Neural cell (in vitro differentiated cells): Measurements from ENCODE around the gene JAZF1. TPM values are rescaled to one million over a fixed set of nuclear protein-coding genes. Genes with fewer than 3 reads are reported as not detected.

Source experiments
- H2AFZ ChIP-seq: fragments of 200-600, 300-800 bp; sonication (generic), shearing (Covaris generic); 2 replicates; pipeline ENCODE4 v1.6.0; 2014; ENCODE audit warnings: low read depth, mild to moderate bottlenecking, antibody characterized with exemption, low read length, moderate library complexity
- H3F3A ChIP-seq: fragments of 200-600 bp; shearing (Covaris generic); 2 replicates; pipeline ENCODE4 v1.6.1; 2016; ENCODE audit warnings: mild to moderate bottlenecking, moderate library complexity, mixed read lengths, antibody characterized with exemption, low read length; ENCODE audit not compliant: insufficient read depth, poor library complexity, severe bottlenecking
- H3K27ac ChIP-seq: fragments of 200-600, 300-800 bp; sonication (generic), shearing (Covaris generic); 2 replicates; pipeline ENCODE4 v1.5.1; 2014; ENCODE audit warnings: mild to moderate bottlenecking, low read length, moderate library complexity
- H3K27me3 ChIP-seq: fragments of 300-800, 200-600 bp; sonication (generic), shearing (Covaris generic); 2 replicates; pipeline ENCODE4 v1.6.0; 2014; ENCODE audit warnings: mild to moderate bottlenecking, low read depth, low read length, moderate library complexity; ENCODE audit not compliant: insufficient read depth
- H3K36me3 ChIP-seq: fragments of 300-800, 200-600 bp; sonication (generic), shearing (Covaris generic); 2 replicates; pipeline ENCODE4 v1.5.1; 2014; ENCODE audit warnings: mild to moderate bottlenecking, antibody characterized with exemption, low read length, moderate library complexity; ENCODE audit not compliant: insufficient read depth
- H3K4me2 ChIP-seq: fragments of 300-800, 200-600 bp; sonication (generic), shearing (Covaris generic); 2 replicates; pipeline ENCODE4 v1.6.0; 2014; ENCODE audit warnings: mild to moderate bottlenecking, low read length
- H3K4me3 ChIP-seq: fragments of 300-800, 200-600 bp; sonication (generic), shearing (Covaris generic); 2 replicates; pipeline ENCODE4 v1.5.1; 2014; ENCODE audit warnings: mild to moderate bottlenecking, low read length, moderate library complexity
- H3K79me2 ChIP-seq: fragments of 200-600 bp; shearing (Covaris generic); replicated peaks from 2 replicates; pipeline ENCODE4 v1.6.0; 2014; ENCODE audit warnings: mild to moderate bottlenecking, low read length, moderate library complexity; ENCODE audit not compliant: insufficient read depth
- H3K9ac ChIP-seq: fragments of 300-800, 200-600 bp; sonication (generic), shearing (Covaris generic); 2 replicates; pipeline ENCODE4 v1.6.1; 2016; ENCODE audit warnings: mild to moderate bottlenecking, low read length, mixed read lengths
- H3K9me2 ChIP-seq: fragments of 200-600 bp; shearing (Covaris generic); 2 replicates; pipeline ENCODE4 v1.6.1; 2016; ENCODE audit warnings: mild to moderate bottlenecking, low read length, mixed read lengths; ENCODE audit not compliant: insufficient read depth
- H3K9me3 ChIP-seq: fragments of 200-600, 300-800 bp; sonication (generic), shearing (Covaris generic); 2 replicates; pipeline ENCODE4 v1.6.1; 2016; ENCODE audit warnings: mild to moderate bottlenecking, mixed run types, low read length, moderate library complexity, mixed read lengths
- H4K20me1 ChIP-seq: fragments of 200-600 bp; shearing (Covaris generic); 2 replicates; pipeline ENCODE4 v1.6.1; 2016; ENCODE audit warnings: mild to moderate bottlenecking, mixed run types; ENCODE audit not compliant: insufficient read depth
- EP300 ChIP-seq: fragments of 450-650 bp; conservative IDR thresholded peaks from 2 replicates; pipeline ENCODE4 v1.6.1; 2014; ENCODE audit warnings: antibody characterized with exemption, mild to moderate bottlenecking, moderate library complexity; ENCODE audit not compliant: poor library complexity, severe bottlenecking
- EZH2 ChIP-seq: fragments of 200-600, 300-800 bp; shearing (Covaris generic), sonication (generic); IDR thresholded peaks from 2 replicates; pipeline ENCODE4 v1.6.1; 2014; ENCODE audit warnings: antibody characterized with exemption, low read length, borderline replicate concordance, mild to moderate bottlenecking; ENCODE audit not compliant: insufficient read depth, poor library complexity, severe bottlenecking
- MXI1 ChIP-seq: fragments of 450-650 bp; conservative IDR thresholded peaks from 2 replicates; pipeline ENCODE4 v1.6.1; 2014; ENCODE audit warnings: antibody characterized with exemption, mild to moderate bottlenecking; ENCODE audit not compliant: poor library complexity, severe bottlenecking
- POLR2AphosphoS5 ChIP-seq: IDR thresholded peaks from 2 replicates; pipeline ENCODE4 v1.6.1; 2012
- RAD21 ChIP-seq: fragments of 450-650 bp; conservative IDR thresholded peaks from 2 replicates; pipeline ENCODE4 v1.6.1; 2014; ENCODE audit warnings: antibody characterized with exemption, mild to moderate bottlenecking, moderate library complexity
- SMC3 ChIP-seq: fragments of 450-650 bp; conservative IDR thresholded peaks from 2 replicates; pipeline ENCODE4 v1.6.1; 2014; ENCODE audit warnings: antibody characterized with exemption, mild to moderate bottlenecking, moderate library complexity; ENCODE audit not compliant: poor library complexity
- TAF1 ChIP-seq: IDR thresholded peaks from 2 replicates; pipeline ENCODE4 v1.6.1; 2012; ENCODE audit warnings: low read depth
- polyA plus RNA-seq: library from polyadenylated mRNA; depleted of rRNA; stranded (reverse); fragments of >200 nt; gene quantifications from 2 replicates; pipeline ENCODE4 v1.2.3, GENCODE V29; 2014
- TF ChIP-seq, protein P1 (sequence below): IDR thresholded peaks from 2 replicates; pipeline ENCODE4 v1.6.1; 2012; ENCODE audit warnings: borderline replicate concordance
- TF ChIP-seq, protein P2 (sequence below): fragments of 450-650 bp; IDR thresholded peaks from 2 replicates; pipeline ENCODE4 v1.5.1; 2014; ENCODE audit warnings: antibody characterized with exemption, mild to moderate bottlenecking, moderate library complexity; ENCODE audit not compliant: poor library complexity, severe bottlenecking

The JAZF1 gene
- polyA plus RNA-seq, 1 donor from 2014 or later, result 29.5 TPM

DNA sequence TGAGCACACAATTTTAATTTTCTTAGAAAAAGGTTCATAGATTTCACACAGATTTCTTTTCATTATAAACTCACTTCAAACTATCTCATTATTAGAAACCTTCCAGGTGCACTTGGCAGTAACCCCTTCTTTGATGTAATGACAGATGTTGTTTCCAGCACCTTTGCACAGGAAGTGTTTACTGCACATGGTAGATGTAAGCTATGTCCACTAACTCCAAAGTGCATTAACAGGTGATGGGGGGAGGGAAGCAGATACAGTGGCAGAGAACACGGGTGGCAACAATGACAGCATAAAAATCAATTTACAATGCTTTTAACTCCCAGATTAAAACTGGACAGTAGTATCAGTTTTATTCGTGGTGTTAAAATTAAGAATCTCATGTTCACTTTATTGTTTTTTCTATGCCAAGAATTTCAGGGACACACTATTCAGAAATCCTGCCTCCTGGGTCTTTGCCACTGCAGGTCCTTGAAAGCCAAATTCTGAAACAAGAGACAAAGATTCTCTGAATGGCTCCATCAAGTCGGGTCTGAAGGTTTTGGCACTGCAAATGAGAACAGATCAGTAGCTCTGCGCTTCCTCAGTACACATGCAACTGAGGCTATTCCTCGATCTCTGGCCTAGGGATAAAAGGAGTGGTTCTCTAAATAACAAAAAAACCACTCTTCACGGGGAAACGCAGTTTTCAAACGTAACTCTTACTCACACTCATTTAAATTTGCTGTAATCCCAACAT lies 187.7 kb downstream of the JAZF1 start:
- no peaks in the 10 kb centered on the region for H3K36me3 ChIP-seq
- H3K9ac ChIP-seq, result no peak overlapping the region
- H3K9me3 ChIP-seq, result peaks cover 3% of the 10 kb centered on the region
- H3F3A ChIP-seq, result no peaks in the 10 kb centered on the region
- no peak overlapping the region for H3K27ac ChIP-seq
- no peak overlapping the region for H3K4me2 ChIP-seq
- H3K4me3 ChIP-seq, result no peak overlapping the region
- no peaks in the 10 kb centered on the region for H3K27me3 ChIP-seq
- no peaks in the 10 kb centered on the region for H4K20me1 ChIP-seq
- H3K79me2 ChIP-seq, result no peaks in the 10 kb centered on the region
- H2AFZ ChIP-seq, result no peak overlapping the region
- TF ChIP-seq EP300 (no peak), RAD21 (no peak), TAF1 (no peak), MXI1 (no peak), EZH2 (no peak), POLR2AphosphoS5 (no peak)
- TF ChIP-seq, protein P1, sequence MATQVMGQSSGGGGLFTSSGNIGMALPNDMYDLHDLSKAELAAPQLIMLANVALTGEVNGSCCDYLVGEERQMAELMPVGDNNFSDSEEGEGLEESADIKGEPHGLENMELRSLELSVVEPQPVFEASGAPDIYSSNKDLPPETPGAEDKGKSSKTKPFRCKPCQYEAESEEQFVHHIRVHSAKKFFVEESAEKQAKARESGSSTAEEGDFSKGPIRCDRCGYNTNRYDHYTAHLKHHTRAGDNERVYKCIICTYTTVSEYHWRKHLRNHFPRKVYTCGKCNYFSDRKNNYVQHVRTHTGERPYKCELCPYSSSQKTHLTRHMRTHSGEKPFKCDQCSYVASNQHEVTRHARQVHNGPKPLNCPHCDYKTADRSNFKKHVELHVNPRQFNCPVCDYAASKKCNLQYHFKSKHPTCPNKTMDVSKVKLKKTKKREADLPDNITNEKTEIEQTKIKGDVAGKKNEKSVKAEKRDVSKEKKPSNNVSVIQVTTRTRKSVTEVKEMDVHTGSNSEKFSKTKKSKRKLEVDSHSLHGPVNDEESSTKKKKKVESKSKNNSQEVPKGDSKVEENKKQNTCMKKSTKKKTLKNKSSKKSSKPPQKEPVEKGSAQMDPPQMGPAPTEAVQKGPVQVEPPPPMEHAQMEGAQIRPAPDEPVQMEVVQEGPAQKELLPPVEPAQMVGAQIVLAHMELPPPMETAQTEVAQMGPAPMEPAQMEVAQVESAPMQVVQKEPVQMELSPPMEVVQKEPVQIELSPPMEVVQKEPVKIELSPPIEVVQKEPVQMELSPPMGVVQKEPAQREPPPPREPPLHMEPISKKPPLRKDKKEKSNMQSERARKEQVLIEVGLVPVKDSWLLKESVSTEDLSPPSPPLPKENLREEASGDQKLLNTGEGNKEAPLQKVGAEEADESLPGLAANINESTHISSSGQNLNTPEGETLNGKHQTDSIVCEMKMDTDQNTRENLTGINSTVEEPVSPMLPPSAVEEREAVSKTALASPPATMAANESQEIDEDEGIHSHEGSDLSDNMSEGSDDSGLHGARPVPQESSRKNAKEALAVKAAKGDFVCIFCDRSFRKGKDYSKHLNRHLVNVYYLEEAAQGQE, result no peak
- H3K9me2 ChIP-seq, result no peaks in the 10 kb centered on the region

DNA sequence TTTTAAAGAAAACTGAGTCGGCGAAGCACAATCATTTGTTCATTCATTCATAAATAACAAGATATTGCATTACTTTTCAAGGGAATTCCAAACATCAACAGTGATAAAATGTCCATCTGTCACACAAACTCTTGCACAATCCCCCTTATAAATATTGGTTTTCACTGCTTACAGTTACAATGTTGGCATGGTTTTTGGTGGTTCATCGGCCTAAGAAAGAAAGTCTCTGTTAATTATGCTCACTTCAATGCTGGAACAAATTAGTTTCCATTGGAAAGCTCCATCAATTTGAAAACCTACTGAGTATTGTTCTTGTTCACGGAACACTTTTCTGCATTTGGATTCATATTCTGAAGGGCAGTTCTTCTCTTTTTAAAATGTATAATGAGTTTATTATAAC lies 188.5 kb downstream of the JAZF1 start:
- Histone ChIP-seq H3K27me3 (no peaks in the 10 kb centered on the region), H4K20me1 (no peaks in the 10 kb centered on the region), H3K4me2 (no peak overlapping the region), H3K36me3 (no peaks in the 10 kb centered on the region), H3K9me2 (no peaks in the 10 kb centered on the region), H3K9ac (no peak overlapping the region), H2AFZ (no peak overlapping the region), H3K9me3 (peaks cover 3% of the 10 kb centered on the region), H3F3A (no peaks in the 10 kb centered on the region), H3K4me3 (no peak overlapping the region), H3K79me2 (no peaks in the 10 kb centered on the region), H3K27ac (no peak overlapping the region)
- TF ChIP-seq, protein P1, result no peak
- no peak for TF ChIP-seq EP300
- TF ChIP-seq RAD21, result no peak
- TF ChIP-seq MXI1, result no peak
- no peak for TF ChIP-seq POLR2AphosphoS5
- no peak for TF ChIP-seq SMC3
- TF ChIP-seq, protein P2, sequence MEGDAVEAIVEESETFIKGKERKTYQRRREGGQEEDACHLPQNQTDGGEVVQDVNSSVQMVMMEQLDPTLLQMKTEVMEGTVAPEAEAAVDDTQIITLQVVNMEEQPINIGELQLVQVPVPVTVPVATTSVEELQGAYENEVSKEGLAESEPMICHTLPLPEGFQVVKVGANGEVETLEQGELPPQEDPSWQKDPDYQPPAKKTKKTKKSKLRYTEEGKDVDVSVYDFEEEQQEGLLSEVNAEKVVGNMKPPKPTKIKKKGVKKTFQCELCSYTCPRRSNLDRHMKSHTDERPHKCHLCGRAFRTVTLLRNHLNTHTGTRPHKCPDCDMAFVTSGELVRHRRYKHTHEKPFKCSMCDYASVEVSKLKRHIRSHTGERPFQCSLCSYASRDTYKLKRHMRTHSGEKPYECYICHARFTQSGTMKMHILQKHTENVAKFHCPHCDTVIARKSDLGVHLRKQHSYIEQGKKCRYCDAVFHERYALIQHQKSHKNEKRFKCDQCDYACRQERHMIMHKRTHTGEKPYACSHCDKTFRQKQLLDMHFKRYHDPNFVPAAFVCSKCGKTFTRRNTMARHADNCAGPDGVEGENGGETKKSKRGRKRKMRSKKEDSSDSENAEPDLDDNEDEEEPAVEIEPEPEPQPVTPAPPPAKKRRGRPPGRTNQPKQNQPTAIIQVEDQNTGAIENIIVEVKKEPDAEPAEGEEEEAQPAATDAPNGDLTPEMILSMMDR, result no peak
- TF ChIP-seq EZH2, result no peak
- no peak for TF ChIP-seq TAF1
